Stimulated activated CD4-positive, alpha-beta T cell treated with anti-CD3 and anti-CD28 coated beads, Interleukin-15, amount 100 ng/mL, for 1 hour (primary cell): Measurements from ENCODE around the gene LCAT.
"Not testable (repeated sequence)": the region's sequence is repeated elsewhere in the genome, so short reads cannot be mapped to it uniquely, and the experiment has no call there.

Experiments
- DNase-seq, 2 donors: peaks; one replicate each; pipeline ENCODE4 v3.0.0-alpha.2; 2020; ENCODE audit warnings: low read depth in 1 of 2, low spot score in 1 of 2

Gene LCAT

DNA sequence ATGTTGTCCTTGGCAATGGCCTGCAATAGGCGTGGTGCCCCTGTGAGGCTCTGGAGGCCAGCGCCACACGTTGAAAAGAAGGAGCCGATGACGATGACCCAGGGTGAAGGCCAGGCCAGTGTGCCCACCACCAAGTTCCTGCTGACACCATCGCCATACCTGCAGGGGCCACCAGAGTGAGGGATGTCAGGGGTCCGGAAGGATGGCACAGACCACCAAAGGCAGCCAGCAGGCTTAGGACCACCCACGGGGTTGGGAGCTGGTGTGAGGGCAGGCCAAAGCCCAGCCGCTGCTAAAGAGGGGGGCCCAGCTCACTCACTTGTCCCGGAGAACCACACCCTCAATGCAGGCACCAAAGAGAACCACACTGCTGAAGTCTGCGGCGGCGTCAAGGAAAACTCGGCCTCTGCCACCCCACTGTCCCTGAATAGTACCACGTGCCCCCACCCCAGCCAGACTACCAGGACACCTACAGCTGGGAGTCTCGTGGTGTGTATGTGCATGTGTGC lies 6.5 kb upstream of the LCAT start:
- no peak for DNase-seq

DNA sequence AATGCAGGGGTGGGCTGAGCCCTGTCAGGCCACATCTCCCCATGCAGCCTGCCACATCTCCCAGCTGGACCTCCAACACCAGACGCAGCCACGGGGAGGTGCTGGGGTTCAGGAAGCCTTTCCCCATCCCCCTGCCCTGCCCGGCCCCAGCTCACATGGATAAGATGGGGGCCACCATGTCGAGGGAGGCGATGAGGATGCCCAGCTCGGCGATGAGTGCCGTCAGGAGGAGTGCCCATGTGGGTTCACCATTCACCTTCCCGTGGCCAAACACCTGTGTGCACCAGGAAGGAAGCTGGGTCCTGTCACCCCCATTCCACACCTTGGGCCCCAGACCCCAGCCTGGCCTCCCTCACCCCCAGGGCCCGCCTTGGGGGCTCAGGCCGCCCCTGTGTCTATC lies 5.7 kb upstream of the LCAT start:
- DNase-seq: no peak

DNA sequence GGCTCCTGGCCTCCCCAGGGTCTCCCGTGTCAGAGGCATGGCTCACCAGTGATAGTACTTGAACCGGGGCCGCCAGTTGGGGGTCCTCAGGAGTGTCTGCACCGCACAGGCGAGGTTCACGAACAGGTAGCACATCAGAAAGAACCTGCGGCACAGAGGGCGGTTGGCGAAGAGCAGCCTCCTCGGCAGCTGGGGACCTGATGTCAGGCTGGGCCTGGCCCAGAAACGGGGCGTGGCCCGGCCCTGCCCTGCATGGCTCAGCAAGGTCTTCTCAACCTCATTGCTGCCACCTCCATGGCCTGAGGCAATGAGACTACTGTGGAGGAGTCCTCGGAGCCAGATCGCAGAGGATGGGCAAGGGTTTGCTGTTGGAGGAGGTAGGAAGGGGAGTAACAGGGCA lies 4.1 kb upstream of the LCAT start:
- no peak for DNase-seq

DNA sequence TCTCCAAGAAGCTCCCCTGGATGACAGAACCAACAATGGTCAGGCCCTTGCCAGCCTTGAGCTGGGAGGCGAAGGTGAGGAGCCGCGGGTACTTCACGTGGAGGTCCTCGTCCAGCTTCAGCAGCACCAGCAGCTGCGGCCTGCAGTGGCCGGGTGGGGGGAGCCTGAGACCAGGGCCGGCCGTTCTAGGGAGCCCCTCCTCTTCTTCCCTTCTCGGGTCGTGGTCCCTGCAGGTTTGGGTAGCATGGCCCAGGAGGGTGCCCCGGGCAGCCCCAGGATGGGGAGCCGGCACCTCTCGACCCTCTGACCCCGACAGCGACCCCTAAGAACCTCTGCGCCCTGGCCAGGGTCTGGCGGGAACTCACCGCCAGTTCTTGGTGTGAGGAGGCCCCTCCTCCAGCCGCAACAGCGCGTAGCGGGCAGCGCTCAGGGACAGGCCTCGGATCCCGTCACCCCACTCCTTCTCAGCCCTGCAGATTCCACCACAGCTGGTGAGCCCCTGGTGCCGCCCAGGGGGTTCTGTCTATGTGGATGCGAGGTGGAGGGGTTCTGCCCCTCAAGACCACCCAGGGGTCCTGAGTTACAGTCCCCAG lies 3.1 kb upstream of the LCAT start:
- no peak for DNase-seq

DNA sequence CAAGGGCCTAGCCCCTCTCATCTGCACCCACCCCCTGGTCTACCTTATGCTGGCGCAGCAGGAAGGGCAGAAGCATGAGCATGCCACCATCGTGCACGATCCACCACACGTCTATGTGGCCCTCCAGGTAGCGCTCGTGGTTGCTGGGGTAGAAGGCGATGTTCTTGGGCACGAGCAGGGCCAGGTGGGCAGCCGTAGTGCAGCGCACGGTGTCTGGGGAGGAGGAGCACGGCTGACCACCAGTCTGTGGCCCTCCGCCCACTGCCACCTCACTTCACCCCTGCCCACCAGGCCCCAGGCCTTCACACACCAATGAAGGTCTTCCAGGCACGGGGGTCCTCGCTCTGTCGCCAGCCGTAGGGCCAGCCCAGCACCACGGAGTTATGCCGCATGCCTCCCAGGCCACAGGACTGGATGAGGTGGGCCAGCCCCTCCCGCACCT lies 2.2 kb upstream of the LCAT start:
- no peak for DNase-seq

DNA sequence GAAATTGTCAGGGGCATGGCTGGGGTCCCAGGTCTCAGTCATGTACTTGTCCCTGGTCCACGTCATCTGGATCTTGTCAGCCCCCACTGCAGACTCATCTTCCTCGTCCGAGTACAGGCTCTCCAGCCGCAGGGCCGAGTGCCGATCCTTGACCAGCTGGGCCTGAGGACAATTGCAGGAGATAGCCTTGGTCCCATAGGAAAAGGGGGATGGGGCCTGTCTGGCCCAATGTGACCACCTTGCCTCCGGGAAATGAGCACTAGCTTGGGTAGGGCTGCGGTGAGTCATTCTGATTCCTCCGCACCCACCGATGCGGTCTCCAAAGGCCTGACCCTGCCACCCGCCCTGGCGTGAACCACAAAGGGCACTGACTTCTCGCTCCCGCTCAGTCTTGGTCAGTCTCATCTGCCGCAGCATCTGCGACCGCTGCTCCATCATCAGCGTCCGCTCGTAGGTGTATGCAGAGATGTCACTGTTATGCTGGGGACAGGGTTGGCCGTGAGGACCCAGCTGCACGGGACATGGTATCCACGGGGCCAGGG lies 1.5 kb upstream of the LCAT start:
- DNase-seq: no peak

DNA sequence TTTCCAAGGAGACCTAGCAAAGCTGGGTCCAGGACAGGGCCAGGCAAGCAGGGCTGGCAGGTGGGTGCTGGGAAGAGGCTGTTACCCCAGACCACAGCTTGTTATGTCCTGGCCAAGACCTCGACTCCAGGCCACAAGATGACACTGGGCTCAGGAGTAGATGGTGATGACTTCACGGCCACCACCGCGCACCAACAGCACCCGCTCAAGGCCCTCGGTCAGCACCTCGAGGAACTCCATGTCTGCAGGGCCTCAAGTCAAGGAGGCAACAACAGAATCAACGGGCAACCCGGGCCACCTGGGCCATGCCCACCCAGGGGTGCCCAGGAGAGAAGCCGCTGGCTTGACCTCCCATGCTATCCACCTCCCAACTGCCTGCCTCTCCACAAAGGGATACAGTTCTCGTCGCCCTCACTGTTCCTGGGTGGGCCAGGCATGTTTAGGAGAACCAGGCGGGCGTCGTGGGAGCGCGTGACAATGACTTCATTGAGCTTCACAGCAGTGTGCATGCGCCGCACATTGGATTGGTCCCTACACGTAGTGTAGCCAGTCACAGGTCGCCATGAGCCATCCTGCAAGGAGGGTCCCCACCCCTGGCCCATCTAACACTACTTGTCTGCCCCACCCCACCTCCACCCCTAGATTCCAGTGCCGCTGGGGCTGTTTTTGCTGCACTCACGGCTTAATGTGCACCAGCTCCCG lies 921 bp upstream of the LCAT start:
- no peak for DNase-seq

DNA sequence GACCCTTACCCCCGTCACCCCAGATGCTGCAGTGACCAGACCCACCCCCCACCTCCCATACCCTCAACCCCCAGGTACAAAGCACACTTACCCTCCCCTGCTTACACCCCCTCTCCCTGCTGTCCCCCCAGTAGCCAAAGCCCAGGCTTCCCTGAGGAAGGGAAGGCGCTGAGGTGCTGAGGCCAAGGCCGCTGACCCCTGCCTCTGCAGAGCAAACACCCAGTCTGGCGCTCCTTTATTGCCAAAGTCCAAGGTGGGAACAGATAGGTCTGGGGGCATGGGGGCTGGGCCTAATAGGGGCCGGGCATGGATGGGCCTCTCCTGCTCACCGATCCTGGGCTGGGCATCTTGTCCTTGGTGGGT lies 683 bp downstream of the LCAT start:
- DNase-seq: no peak

DNA sequence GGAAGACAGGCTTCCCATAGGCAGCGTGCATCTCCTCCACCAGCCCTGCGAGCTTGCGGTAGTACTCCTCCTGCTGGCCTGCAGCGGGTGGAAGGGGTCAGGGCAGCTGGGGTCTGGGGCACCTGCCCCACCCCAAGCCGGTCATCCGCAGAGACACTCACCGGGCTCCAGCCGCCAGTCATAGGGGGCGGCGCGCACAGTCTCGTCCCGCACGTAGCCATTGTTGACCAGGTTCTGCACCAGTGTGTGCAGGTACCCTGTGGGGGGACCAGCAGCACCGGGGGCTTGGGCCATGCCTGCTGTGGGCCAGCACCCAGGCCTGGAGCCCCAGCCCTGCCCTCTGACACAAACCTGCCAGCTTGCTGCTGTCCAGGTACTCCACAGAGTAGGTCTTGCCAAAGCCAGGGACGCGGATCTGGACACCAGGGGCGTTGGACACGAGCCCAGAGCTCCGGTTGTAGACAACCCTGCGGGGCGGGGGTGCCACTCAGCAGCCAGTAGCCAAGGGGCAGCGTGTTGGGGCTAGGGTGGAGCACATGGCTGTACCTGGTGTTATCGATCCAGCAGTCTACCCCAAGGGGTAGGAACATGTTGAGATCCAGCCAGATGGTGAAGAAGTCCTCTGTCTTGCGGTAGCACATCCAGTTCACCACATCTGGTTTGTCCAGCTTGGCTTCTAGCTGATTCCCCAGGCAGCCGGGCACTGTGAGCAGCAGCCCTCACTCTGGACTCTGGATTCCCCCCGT lies 1.2 kb downstream of the LCAT start:
- no peak for DNase-seq

DNA sequence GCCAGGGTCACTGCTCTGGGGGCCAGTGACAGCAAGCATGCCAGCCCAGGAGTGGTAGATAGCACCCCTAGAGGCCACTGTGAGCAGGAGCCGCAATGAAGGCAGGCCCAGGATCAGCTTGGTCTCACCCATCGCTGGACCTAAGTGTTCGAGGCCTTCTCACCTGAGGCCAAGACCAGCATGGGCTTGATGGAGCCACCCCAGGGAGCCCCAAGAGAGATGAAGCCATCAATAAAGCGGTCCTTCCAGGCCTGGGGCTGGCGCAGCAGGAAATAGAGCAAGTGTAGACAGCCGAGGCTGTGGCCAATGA lies 1.8 kb downstream of the LCAT start:
- no peak for DNase-seq

DNA sequence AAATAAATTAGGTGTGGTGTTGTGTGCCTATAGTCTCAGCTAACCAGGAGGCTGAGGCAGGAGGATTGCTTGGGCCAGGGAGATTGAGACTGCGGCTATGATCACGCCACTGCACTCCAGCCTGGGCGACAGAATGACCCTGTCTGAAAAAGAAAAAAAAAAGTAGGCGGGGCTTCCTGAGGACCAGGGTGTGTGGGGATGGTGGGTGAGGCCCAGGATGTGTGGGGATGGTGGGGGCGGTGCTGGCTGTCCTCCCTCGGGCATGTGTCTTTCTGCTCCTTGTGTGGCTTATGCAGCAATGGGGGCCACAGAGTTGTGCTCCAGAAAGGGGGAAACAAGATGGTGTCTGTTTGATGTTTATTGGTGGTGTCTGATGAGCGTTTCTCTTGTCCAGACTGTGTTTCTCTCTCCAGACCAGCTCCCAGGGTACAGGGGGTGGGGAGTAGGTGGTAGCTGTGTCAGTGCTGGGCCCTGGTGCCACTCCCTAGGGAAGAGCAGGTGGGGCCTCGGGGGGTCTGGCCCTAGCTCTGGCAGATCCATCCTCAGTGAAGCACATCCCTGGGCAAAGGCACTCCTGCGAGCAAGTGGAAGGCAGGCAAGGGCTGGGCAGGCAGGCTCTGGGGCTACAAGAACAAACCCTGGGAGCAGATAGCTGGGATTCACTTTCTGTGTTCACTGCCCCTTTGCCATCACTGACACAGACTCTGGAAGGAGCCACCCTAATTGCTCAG lies 2.3 kb downstream of the LCAT start:
- no peak for DNase-seq

DNA sequence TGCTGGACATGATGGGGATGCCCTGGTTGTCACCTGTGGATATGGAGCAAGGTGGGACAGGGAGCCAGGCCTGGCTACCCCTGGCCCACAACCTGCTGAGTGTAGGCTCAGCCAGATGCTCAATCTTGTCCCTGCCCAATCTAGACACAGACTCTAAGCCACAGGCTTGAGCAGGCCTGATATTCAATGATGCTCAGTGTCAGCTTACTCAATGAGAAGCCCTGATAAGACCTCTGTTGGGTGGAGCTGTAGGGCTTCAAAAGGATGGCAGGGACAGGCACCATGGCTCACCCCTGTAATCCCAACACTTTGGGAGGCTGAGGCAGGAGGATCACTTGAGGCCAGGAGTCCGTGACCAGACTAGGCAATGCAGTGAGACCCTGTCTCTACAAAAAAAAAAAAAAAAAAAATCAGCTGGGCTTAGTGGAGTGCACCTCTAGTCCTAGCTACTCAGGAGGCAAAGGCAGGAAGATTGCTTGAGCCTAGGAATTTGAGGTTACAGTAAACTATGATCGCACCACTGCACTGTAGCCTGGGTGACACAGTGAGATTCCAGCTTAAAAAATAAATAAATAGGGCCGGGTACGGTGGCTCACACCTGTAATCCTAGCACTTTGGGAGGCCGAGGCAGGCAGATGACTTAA lies 3.4 kb downstream of the LCAT start:
- DNase-seq: no peak

DNA sequence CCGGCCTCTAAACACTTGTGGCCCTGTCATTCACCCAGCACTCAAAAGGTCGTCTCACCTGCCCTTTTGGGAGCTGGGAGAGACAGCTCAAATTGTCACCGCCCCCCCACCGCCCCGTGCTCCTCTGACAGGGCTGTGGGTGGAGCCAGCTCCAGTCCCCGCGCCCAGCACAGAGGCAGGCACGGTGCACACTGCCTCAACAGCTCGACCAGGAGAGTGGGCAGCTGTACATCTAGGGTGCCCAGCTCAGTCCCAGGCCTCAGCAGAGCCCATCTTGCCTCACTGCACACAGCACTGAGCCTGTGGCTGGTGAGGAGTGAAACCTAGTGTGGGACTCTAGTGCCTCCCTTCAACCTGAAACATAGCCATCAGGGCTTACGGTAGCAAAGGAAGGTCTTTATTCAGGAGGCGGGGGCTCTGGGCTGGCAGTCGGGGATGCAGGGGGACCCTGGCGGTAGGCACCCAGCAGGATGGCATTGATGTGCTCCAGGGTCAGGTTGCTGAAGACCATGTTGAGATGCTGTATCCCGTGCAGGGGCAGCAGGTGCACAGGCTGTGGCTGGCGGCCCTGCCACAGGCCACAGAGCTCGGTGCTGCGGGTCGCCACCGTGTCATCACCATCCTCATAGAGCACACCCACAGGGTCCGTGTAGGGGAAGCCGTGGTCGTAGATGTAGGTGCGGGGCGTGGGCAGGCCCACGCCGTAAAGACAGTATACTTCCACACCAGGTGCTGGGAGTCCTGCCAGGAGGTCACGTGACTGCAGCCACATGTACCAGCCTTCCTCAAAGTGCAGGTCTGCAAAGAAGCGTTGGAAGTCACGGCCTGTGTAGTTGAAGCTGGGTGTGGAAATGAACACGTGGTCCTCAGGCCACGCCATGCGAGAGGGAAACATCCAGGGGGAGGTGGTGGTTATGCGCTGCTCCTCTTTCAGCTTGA lies 4.1 kb downstream of the LCAT start:
- DNase-seq: peak in 1 of 2 donors; percentile 44

DNA sequence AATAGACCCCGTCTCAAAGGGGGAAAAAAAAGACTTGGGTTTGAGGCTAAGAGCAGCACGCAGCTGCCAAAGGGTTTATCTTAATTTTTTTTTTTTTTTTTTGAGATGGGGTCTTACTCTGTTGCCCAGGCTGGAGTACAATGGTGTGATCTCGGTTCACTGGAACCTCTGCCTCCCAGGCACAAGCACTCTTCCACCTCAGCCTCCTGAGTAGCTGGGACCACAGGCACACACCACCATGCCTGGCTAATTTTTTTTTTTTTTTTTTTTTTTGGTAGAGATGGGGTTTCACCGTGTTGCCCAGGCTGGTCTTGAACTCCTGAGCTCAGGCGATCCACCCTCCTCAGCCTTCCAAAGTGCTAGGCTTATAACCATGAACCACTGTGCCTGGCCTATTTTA lies 6.2 kb downstream of the LCAT start:
- DNase-seq: not testable (repeated sequence)

DNA sequence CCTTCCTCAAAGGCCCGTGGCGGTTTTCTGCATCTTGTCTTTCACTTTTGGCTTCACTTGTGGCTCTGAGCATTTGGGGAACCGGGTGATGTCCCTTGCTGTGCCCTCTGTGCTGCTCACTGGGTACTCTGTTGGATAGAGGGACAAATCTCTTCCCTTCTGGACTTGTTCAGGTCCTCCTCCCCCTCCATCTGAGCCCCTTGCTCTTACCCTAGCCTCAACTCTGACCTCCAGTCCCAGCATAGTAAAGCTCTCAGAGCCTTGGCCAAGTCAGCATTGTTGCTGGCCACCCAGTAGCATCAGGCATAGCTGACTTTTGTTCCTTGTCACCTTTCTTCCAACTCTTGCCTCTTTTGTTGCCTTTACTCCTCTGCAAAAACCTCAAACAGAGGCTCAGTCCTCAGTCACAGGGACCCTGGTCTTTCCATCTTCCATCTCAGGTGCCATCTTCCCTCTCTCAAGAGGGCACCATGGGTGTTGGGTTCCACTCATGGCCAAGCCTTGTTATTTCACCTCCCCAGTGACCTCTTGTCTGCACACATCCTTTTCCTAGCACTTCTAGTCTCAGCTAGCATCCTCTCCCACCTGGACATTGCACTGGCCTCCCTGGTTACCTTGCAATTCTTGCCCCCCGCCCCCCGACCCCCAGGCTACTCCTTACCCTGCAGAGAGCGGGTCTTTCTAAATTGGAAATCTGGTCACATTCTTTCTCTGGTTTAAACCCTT lies 6.9 kb downstream of the LCAT start:
- DNase-seq: no peak

DNA sequence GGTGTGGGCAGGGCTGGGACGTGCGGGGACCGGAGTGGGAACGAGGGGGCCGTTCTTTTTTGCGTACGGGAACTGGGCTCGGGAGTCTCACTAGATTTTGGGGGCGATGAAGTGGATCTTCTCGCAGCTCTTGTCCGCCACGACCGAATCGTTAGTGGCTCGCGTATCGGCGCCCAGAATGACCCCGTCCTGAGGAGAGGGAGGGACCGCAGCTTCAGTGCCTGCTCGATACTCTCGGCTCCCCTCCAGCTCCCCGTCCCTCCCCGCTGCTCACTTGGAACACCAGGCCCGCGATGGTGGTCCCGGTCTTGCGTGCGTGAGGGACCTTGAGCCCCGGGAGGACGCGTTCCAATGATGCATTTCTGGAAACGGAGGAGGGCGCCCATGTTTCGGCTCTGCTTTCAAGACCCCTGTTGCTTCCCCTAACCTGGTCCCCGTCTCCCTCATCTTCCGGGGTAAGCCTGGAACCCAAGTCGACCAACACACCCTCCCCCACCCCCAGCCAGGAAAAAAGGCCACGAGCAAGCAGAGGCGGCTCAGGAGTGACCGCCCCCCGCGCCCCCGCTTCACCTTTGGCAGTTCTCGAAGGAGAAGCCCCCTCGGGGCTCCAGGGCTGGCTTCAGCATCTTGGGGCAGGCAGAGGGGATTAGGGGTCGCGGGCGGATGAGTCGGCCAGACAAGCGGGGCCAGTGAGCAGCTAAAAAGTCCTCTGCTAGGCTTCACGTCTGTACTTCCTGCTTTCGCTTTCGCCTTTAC lies 7.6 kb downstream of the LCAT start, which contains the start of gene PSMB10:
PSMB10 (minus strand) TSS at position 727 of the 756 bp plus-strand sequence; CDS start at position 626, 101 bp downstream.
- DNase-seq: peak; percentile 45 to 48

DNA sequence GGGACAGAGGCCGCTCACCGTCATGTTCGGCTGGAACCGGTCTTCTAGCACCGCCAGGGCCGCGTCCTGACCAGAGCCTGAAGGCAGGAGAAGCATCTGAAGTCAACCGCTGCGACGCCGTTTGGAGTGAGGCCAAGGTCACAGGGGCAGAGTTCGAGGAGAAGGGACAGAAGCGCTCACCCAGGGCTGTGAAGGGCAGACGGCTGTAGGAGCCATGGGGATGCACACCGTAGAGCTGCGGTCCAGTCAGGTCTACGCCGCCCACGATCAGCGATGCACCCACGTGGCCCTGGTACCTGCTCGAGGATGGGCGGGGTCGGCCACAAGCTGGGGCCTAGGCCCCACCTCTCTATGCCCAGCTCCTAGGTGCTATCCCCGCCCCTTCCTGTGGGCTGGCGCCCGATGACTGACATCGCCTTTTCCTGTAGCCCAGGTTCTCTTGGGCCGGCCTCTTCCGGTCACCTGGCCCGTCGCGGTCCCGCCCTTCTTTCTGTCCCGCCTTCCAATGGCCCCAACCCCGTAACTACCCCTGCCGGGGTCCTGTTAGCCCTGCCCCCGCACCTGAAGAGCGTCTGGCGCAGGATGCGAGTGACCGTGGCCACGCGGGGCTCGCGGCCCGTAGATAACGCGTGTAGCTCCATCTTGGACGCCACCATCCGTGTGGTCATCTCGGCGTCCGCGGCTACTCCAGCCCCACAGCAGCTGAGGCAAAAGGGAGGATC lies 8.4 kb downstream of the LCAT start:
- peak; percentile 85 to 86 for DNase-seq

DNA sequence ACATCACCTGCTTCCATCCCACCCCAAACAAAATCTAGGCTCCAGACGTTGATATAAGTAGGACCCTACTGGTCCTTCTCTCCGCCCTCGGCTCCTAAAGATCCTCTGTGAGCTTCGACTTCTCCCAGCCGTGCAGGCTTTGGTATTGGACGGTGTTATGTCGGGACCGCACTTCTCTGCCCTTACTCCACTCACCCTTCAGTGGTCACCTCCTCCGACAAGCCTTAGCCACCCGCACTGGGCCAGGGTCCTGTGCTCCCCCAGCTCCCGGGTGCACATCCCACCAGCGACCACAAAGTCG lies 8.9 kb downstream of the LCAT start:
- no peak for DNase-seq
